HEK293T (cell line): ENCODE data around the gene GSC.
"Not testable (repeated sequence)": the region's sequence is repeated elsewhere in the genome, so short reads cannot be mapped to it uniquely, and the experiment has no call there.

Source experiments
- CTCF ChIA-PET: fragments of 350-600 bp; formaldehyde crosslinking; extraction: SDS; loops from one replicate; lab custom pipeline; 2021; ENCODE audit warnings: antibody characterized with exemption, inconsistent platforms; lab: Yijun Ruan, JAX
- POLR2A ChIA-PET: fragments of 350-600 bp; formaldehyde crosslinking; extraction: SDS; loops from one replicate; lab custom pipeline; 2020; ENCODE audit warnings: antibody characterized with exemption, inconsistent platforms; lab: Yijun Ruan, JAX
- DNase-seq: peaks from one replicate; pipeline ENCODE4 v3.0.0; 2012; ENCODE audit warnings: mixed read lengths; ENCODE audit errors: extremely low spot score
- ARNT ChIP-seq: fragments of 450-650 bp; IDR thresholded peaks from 2 replicates; pipeline ENCODE4 v1.6.1; 2017; ENCODE audit warnings: mild to moderate bottlenecking
- BHLHE40 ChIP-seq: fragments of 450-650 bp; IDR thresholded peaks from 2 replicates; pipeline ENCODE4 v1.6.1; 2016; ENCODE audit warnings: mild to moderate bottlenecking, moderate library complexity, borderline replicate concordance
- CTBP1 ChIP-seq: fragments of 450-650 bp; IDR thresholded peaks from 2 replicates; pipeline ENCODE4 v1.6.1; 2016; ENCODE audit warnings: borderline replicate concordance
- ELF4 ChIP-seq: fragments of 450-650 bp; IDR thresholded peaks from 2 replicates; pipeline ENCODE4 v1.6.1; 2017; ENCODE audit warnings: antibody characterized with exemption
- FOXA1 ChIP-seq: fragments of 450-650 bp; IDR thresholded peaks from 2 replicates; pipeline ENCODE4 v1.6.1; 2016; ENCODE audit warnings: mild to moderate bottlenecking
- FOXK2 ChIP-seq: fragments of 450-650 bp; IDR thresholded peaks from 2 replicates; pipeline ENCODE4 v1.6.1; 2016; ENCODE audit warnings: mild to moderate bottlenecking
- FOXM1 ChIP-seq: fragments of 450-650 bp; IDR thresholded peaks from 2 replicates; pipeline ENCODE4 v1.6.1; 2017; ENCODE audit warnings: mild to moderate bottlenecking, borderline replicate concordance
- HDGF ChIP-seq: fragments of 450-650 bp; IDR thresholded peaks from 2 replicates; pipeline ENCODE4 v1.6.1; 2017; ENCODE audit warnings: antibody characterized with exemption, borderline replicate concordance
- L3MBTL2 ChIP-seq: fragments of 450-650 bp; conservative IDR thresholded peaks from 2 replicates; pipeline ENCODE4 v1.6.1; 2016; ENCODE audit warnings: mild to moderate bottlenecking
- LEF1 ChIP-seq: fragments of 450-650 bp; IDR thresholded peaks from 2 replicates; pipeline ENCODE4 v1.6.1; 2017; ENCODE audit warnings: mild to moderate bottlenecking, borderline replicate concordance
- NFRKB ChIP-seq: fragments of 450-650 bp; IDR thresholded peaks from 2 replicates; pipeline ENCODE4 v1.6.1; 2016; ENCODE audit warnings: mild to moderate bottlenecking, moderate library complexity
- PKNOX1 ChIP-seq: fragments of 450-650 bp; IDR thresholded peaks from 2 replicates; pipeline ENCODE4 v1.6.1; 2016
- SP1 ChIP-seq: fragments of 450-650 bp; IDR thresholded peaks from 2 replicates; pipeline ENCODE4 v1.6.1; 2017
- SUZ12 ChIP-seq: fragments of 450-650 bp; IDR thresholded peaks from 2 replicates; pipeline ENCODE4 v1.6.1; 2016; ENCODE audit warnings: mild to moderate bottlenecking
- TARDBP ChIP-seq: fragments of 450-650 bp; IDR thresholded peaks from 2 replicates; pipeline ENCODE4 v1.6.1; 2016
- ZNF384 ChIP-seq: fragments of 450-650 bp; IDR thresholded peaks from 2 replicates; pipeline ENCODE4 v1.6.1; 2016

Gene GSC

DNA sequence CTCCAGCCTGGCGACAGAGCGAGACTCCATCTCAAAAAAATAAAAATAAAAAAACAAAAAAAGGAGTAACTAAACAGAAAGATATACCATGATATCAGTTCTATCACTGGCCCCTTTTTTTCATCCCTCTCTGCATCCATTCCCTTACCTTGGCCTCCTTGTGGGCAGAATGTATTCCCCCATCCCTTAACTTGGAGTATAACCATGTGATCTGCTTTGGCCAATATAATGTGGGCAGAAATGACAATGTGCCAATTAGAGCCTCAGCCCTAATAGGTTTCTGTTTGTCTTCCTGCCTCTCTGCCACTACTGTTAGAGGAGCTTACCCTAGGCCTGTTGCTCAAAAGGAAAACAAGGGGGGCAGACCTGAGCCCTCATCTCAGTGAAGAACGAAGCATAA lies 23.8 kb downstream of the GSC start:
- no peak for TF ChIP-seq BHLHE40
- DNase-seq, result no peak
- ChIA-PET POLR2A (no interaction called here), CTCF (no interaction called here)

DNA sequence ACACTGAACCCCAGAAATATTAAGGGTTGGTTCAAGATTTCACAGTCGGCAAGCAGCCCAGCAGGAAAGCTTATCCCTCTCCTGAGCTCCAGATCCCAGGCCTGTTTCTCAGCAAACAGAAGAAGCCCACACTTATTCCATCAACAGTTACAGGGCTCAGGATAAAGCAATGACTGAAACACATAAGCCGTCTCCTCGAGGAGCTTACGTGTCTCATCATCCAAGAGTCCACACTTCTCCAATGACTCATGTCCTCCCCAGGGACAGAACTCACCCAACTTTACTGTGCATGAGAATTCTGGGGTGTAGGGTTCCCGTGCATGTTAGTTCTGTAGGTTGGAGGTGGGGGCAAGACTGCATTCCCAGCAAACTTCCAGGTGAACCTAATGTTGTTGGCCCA lies 31.2 kb downstream of the GSC start:
- DNase-seq, result no peak
- POLR2A ChIA-PET, result no interaction called here
- CTCF ChIA-PET, result interaction anchor here (0.6 kb wide), 1 partner anchor 10 kb away, joined by 3 read pairs; no protein-coding TSS in a partner anchor
- TF ChIP-seq ELF4 (no peak), FOXK2 (no peak), ZNF384 (no peak), ARNT (no peak), FOXA1 (no peak), NFRKB (no peak), BHLHE40 (no peak), TARDBP (no peak), SUZ12 (no peak), L3MBTL2 (no peak), FOXM1 (no peak), SP1 (no peak), HDGF (no peak), PKNOX1 (no peak), CTBP1 (no peak), LEF1 (no peak)

GRCh38 chr14:94738097-94738496 lies 31.8 kb downstream of the GSC start:
- ChIA-PET POLR2A (no interaction called here), CTCF (interaction anchor here (0.6 kb wide), 1 partner anchor 11 kb away, joined by 3 read pairs; no protein-coding TSS in a partner anchor)
- TF ChIP-seq FOXK2 (no peak), ELF4 (no peak), FOXM1 (no peak), PKNOX1 (no peak), SUZ12 (no peak), ARNT (no peak), LEF1 (no peak), BHLHE40 (no peak), CTBP1 (no peak), TARDBP (no peak)
- DNase-seq, result no peak

DNA sequence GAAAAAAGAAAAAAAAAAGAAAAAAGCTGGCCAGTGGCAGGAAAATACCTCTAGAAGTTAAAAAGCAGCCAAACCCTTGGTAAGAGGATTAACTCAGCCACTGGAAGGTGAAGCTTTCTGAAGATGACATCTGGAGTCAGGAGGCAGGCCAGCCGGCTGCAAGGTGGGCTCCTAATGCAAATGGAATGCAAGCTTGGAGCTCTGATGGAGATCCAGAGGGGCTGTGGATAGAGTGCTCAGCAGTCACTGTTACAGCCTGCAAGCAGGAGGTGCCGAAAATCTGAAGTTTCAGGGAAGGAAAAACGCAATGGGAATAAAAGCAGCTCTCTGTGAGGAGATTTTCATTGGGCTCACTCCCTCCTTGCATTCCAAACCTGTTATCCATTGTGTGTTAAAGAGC lies 41.0 kb downstream of the GSC start:
- POLR2A ChIA-PET, result no interaction called here
- no peak for TF ChIP-seq TARDBP
- TF ChIP-seq FOXK2, result no peak
- no peak for TF ChIP-seq FOXM1
- no peak for TF ChIP-seq L3MBTL2
- TF ChIP-seq HDGF, result no peak
- TF ChIP-seq CTBP1, result no peak
- TF ChIP-seq NFRKB, result no peak
- TF ChIP-seq ZNF384, result no peak
- no peak for TF ChIP-seq FOXA1
- TF ChIP-seq SP1, result no peak
- no peak for TF ChIP-seq SUZ12
- TF ChIP-seq LEF1, result no peak
- TF ChIP-seq BHLHE40, result no peak
- no peak for TF ChIP-seq PKNOX1
- TF ChIP-seq ELF4, result no peak
- no peak for TF ChIP-seq ARNT
- CTCF ChIA-PET, result no interaction called here
- no peak for DNase-seq

- CTCF ChIA-PET, POLR2A ChIA-PET, DNase-seq: not testable (repeated sequence)
These were observed 41.5 kb downstream of the GSC start for GRCh38 chr14:94728440-94728839.

DNA sequence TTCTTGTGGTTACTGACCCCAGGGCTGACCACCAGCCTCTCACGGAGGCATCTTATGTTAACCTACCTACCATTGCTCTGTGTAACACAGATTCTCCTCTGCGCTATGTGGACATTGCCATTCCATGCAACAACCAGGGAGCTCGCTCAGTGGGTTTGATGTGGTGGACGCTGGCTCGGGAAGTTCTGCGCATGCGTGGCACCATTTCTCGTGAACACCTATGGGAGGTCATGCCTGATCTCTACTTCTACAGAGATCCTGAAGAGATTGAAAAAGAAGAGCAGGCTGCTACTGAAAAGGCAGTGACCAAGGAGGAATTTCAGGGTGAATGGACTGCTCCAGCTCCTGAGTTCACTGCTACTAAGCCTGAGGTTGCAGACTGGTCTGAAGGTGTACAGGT lies 43.3 kb downstream of the GSC start:
- POLR2A ChIA-PET, DNase-seq, CTCF ChIA-PET: not testable (repeated sequence)

DNA sequence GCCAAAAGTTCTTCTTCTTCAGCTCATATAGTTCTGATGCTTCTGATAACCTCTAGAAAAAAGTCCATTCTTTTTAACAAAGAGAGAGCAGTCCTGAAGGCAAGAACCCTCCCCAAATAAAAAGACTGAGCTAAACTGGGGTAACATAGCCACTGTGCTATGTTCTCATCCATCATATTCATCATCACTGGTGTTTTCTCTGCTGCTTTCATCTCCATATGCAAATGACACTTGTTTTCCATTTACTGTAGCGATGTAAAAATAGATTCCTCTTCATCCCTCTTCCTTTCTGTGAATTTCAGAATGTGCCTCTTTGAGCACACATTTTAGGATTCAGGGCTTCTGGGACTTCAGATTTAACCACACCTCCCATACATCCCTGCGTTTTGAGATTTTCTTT lies 44.9 kb downstream of the GSC start:
- TF ChIP-seq FOXA1 (no peak), L3MBTL2 (no peak), ZNF384 (no peak), TARDBP (no peak), LEF1 (no peak), BHLHE40 (no peak), HDGF (no peak), FOXK2 (no peak), CTBP1 (no peak), ELF4 (no peak), SUZ12 (no peak), ARNT (no peak), PKNOX1 (no peak), NFRKB (no peak), SP1 (no peak), FOXM1 (no peak)
- CTCF ChIA-PET, result interaction anchor here (0.7 kb wide), 1 partner anchor 24 kb away, joined by 4 read pairs; no protein-coding TSS in a partner anchor
- POLR2A ChIA-PET, result no interaction called here
- DNase-seq, result no peak
